Tibial artery (tissue), 4 donors: ENCODE results near the gene PHACTR1.
"Not testable (repeated sequence)": the region's sequence is repeated elsewhere in the genome, so short reads cannot be mapped to it uniquely, and the experiment has no call there.

Experiments
- DNase-seq, 2 donors: peaks; one replicate each; pipeline ENCODE4 v3.0.0-alpha.2; 2019
- H3K27ac ChIP-seq, 2 donors: fragments of 200-600 bp; sonication (generic) in 1 of 2; 1 replicate in 1 of 2; 2 replicates in 1 of 2; pipeline ENCODE4 v1.5.1; 2018 to 2019; ENCODE audit warnings: mild to moderate bottlenecking in 1 of 2
- H3K27me3 ChIP-seq, 2 donors: fragments of 200-600 bp; sonication (generic) in 1 of 2; one replicate each; pipeline versions ENCODE4 v1.5.1 to v1.6.0; 2016 to 2019
- H3K36me3 ChIP-seq, 3 donors: fragments of 200-600 bp; sonication (generic) in 2 of 3; one replicate each; pipeline ENCODE4 v1.5.1; 2016 to 2019; ENCODE audit warnings: mild to moderate bottlenecking in 2 of 3
- H3K4me1 ChIP-seq, 4 donors: fragments of 200-600 bp; sonication (generic) in 2 of 4; 1 replicate in 3 of 4; 2 replicates in 1 of 4; pipeline ENCODE4 v1.5.1; 2016 to 2019
- H3K4me3 ChIP-seq, 2 donors: fragments of 200-600 bp; sonication (generic) in 1 of 2; 1 replicate in 1 of 2; 2 replicates in 1 of 2; pipeline ENCODE4 v1.5.1; 2018 to 2019; ENCODE audit warnings: mild to moderate bottlenecking in 2 of 2
- H3K9me3 ChIP-seq, 3 donors: fragments of 200-600 bp; sonication (generic) in 1 of 3; one replicate each; pipeline ENCODE4 v1.5.1; 2016 to 2019
- intact Hi-C: fragments of 100-400 bp; cut with DNase I; formaldehyde crosslinking; loops from one replicate; pipeline ENCODE4 v1.15.0; 2023; ENCODE audit warnings: low total_unique reads
- TF ChIP-seq, protein P1 (sequence below), 2 experiments: fragments of 200-600 bp in 1 of 2; fragments of 450-650 bp in 1 of 2; IDR thresholded peaks; one replicate each; pipeline ENCODE4 v1.5.1; 2017 to 2019; ENCODE audit warnings: antibody characterized with exemption in 2 of 2, mild to moderate bottlenecking in 1 of 2, moderate library complexity in 1 of 2

The PHACTR1 gene

GRCh38 chr6:13125841-13126240, 409.3 kb downstream of the PHACTR1 start:
- TF ChIP-seq, protein P1, sequence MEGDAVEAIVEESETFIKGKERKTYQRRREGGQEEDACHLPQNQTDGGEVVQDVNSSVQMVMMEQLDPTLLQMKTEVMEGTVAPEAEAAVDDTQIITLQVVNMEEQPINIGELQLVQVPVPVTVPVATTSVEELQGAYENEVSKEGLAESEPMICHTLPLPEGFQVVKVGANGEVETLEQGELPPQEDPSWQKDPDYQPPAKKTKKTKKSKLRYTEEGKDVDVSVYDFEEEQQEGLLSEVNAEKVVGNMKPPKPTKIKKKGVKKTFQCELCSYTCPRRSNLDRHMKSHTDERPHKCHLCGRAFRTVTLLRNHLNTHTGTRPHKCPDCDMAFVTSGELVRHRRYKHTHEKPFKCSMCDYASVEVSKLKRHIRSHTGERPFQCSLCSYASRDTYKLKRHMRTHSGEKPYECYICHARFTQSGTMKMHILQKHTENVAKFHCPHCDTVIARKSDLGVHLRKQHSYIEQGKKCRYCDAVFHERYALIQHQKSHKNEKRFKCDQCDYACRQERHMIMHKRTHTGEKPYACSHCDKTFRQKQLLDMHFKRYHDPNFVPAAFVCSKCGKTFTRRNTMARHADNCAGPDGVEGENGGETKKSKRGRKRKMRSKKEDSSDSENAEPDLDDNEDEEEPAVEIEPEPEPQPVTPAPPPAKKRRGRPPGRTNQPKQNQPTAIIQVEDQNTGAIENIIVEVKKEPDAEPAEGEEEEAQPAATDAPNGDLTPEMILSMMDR (IDR thresholded peaks at IDR 0.05): no peak
- no peak for DNase-seq
- intact Hi-C loops: no loop called here

DNA sequence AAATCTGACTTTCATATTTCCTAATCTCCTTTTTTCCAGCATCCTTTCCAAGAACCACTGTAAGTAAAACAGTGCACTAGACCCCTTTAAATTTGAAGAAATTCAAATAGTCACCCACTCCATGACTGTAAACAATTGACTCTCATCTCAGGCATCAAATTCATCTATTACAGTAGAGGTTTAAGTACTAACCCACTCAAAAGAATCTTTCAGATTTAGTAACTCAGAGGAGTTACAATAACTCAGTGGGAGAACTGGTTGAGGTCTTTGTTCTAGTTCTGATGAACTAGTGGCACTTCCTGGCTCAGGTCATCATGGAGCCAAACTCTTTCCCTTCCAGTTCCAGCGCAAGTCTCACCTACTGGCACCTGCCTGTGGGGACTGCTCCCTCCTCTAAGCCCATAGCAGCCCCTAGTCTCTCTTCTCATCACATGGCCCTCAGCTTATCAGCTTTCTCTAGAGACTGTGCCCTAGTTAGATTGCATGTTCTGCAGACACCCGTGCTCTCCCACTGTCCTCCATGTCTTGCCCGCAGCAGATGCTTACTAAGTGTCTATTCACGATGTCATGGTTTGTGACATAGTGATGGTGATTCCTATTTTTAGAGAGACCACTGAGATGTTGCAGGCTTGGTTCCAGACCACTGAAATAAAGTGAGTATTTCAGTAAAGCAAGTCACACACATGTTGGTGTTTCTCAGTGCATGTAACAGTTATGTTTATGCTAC, 415.5 kb downstream of the PHACTR1 start:
- H3K36me3 ChIP-seq: no peaks in the 10 kb centered on the region
- DNase-seq: no peak
- TF ChIP-seq, protein P1 (IDR thresholded peaks at IDR 0.05): no peak
- no peak overlapping the region for H3K27ac ChIP-seq
- H3K4me1 ChIP-seq: peaks cover 0 to 30% (median 0%) of the 10 kb centered on the region in 4 donors
- no peaks in the 10 kb centered on the region for H3K9me3 ChIP-seq
- H3K27me3 ChIP-seq: no peaks in the 10 kb centered on the region
- H3K4me3 ChIP-seq: no peak overlapping the region
- intact Hi-C loops: no loop called here

More at GRCh38 chr6:13125841-13126240, 409.3 kb downstream of the PHACTR1 start:
- Histone ChIP-seq H3K27me3 (no peaks in the 10 kb centered on the region), H3K9me3 (no peaks in the 10 kb centered on the region), H3K27ac (no peak overlapping the region), H3K36me3 (no peaks in the 10 kb centered on the region), H3K4me1 (peaks cover 0 to 38% (median 0%) of the 10 kb centered on the region in 4 donors), H3K4me3 (no peak overlapping the region)

DNA sequence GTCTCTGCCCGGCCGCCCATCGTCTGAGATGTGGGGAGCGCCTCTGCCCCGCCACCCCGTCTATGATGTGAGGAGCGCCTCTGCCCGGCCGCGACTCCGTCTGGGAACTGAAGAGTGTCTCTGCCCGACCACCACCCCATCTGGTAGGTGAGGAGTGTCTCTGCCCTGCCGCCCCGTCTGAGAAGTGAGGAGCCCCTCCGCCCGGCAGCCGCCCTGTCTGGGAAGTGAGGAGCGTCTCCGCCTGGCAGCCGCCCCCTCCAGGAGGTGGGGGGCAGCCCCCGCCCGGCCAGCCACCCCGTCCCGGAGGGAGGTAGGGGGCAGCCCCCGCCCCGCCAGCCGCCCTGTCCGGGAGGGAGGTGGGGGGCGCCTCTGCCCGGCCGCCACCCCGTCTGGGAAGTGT, 417.3 kb downstream of the PHACTR1 start:
- H3K9me3 ChIP-seq, H3K36me3 ChIP-seq, DNase-seq, H3K4me3 ChIP-seq, intact Hi-C loops, H3K27me3 ChIP-seq, H3K27ac ChIP-seq: not testable (repeated sequence)
- peaks cover 0 to 28% (median 0%) of the 10 kb centered on the region in 4 donors for H3K4me1 ChIP-seq

DNA sequence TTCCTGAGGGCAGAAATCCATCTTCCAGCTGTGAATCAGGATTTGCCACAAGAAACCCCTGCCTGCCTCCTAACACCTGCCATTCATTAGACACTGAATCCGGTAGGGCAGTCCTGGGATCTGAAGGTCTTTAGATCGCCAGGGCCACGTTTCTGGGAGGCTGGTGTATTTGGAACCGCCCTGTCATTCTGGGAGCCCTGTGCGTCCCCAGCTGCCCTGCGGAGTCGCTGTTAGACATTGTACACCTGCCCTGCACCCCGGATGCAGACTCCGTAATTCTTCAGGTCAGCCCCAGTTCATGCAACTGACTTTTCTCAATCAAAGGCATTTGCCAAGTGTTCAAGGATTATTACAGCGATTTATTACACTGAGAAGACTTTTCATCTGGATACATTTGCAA, 418.6 kb downstream of the PHACTR1 start:
- DNase-seq: no peak
- intact Hi-C loops: no loop called here
- no peaks in the 10 kb centered on the region for H3K27me3 ChIP-seq

GRCh38 chr6:13139119-13139518, 422.6 kb downstream of the PHACTR1 start:
- H3K4me1 ChIP-seq: peaks cover 0 to 34% (median 0%) of the 10 kb centered on the region in 4 donors
- DNase-seq: no peak
- no peaks in the 10 kb centered on the region for H3K27me3 ChIP-seq
- no peaks in the 10 kb centered on the region for H3K9me3 ChIP-seq
- H3K36me3 ChIP-seq: no peaks in the 10 kb centered on the region
- intact Hi-C loops: no loop called here
- TF ChIP-seq, protein P1 (IDR thresholded peaks at IDR 0.05): no peak
- no peak overlapping the region for H3K27ac ChIP-seq
- no peak overlapping the region for H3K4me3 ChIP-seq

More for the DNA sequence above, 418.6 kb downstream of the PHACTR1 start:
- H3K4me3 ChIP-seq: no peak overlapping the region
- no peaks in the 10 kb centered on the region for H3K36me3 ChIP-seq
- TF ChIP-seq, protein P1 (IDR thresholded peaks at IDR 0.05): no peak
- H3K27ac ChIP-seq: no peak overlapping the region
- no peaks in the 10 kb centered on the region for H3K9me3 ChIP-seq
- H3K4me1 ChIP-seq: peaks cover 0 to 35% (median 0%) of the 10 kb centered on the region in 4 donors

- TF ChIP-seq, protein P1 (IDR thresholded peaks at IDR 0.05): no peak
- intact Hi-C loops: no loop called here
- no peak for DNase-seq
These were observed 424.4 kb downstream of the PHACTR1 start for GRCh38 chr6:13140980-13141379.

More at GRCh38 chr6:13140980-13141379, 424.4 kb downstream of the PHACTR1 start:
- H3K27me3 ChIP-seq: no peaks in the 10 kb centered on the region
- no peaks in the 10 kb centered on the region for H3K36me3 ChIP-seq
- H3K4me3 ChIP-seq: no peak overlapping the region
- peaks cover 0 to 39% (median 0%) of the 10 kb centered on the region in 4 donors for H3K4me1 ChIP-seq
- H3K27ac ChIP-seq: no peak overlapping the region
- no peaks in the 10 kb centered on the region for H3K9me3 ChIP-seq
